GM10248 (cell line): ENCODE measurements around the gene PXMP2.

ENCODE experiments used
- CTCF ChIA-PET: fragments of 300-600 bp; sonication (Branson Sonifier 250); formaldehyde crosslinking; extraction: SDS; loops from one replicate; lab custom pipeline; 2021; ENCODE audit warnings: antibody characterized with exemption; lab: Yijun Ruan, JAX
- POLR2A ChIA-PET: fragments of 350-650 bp; sonication (Branson Sonifier 250); formaldehyde crosslinking; extraction: SDS; loops from one replicate; lab custom pipeline; 2020; ENCODE audit warnings: antibody characterized with exemption; lab: Yijun Ruan, JAX
- DNase-seq: peaks from one replicate; pipeline ENCODE4 v3.0.0; 2012; ENCODE audit errors: extremely low spot score
- TF ChIP-seq, protein P1 (sequence below): IDR thresholded peaks from 2 replicates; pipeline ENCODE4 v1.5.1; 2012; ENCODE audit warnings: mild to moderate bottlenecking, low read depth; ENCODE audit errors: extremely low read depth, missing control alignments, control extremely low read depth

The PXMP2 gene

DNA sequence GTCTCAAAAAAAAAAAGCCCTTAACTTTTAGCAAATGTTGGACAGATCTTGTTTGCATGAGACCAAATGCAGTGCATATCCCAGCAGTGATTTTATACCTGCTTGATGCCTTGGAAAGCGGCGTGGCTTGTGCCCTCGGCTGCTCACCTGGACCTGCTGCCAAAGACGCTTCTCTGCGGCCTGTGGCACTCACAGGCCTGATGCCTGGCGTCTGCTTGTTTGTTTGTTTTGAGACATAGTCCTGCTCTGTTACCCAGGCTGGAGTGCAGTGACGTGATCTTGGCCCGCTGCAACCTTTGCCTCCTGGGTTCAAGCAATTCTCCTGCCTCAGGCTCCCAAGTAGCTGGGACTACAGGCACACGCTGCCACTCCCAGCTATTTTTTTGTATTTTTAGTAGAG lies 28.5 kb downstream of the PXMP2 start:
- DNase-seq, result no peak
- CTCF ChIA-PET, result no interaction called here
- TF ChIP-seq, protein P1, sequence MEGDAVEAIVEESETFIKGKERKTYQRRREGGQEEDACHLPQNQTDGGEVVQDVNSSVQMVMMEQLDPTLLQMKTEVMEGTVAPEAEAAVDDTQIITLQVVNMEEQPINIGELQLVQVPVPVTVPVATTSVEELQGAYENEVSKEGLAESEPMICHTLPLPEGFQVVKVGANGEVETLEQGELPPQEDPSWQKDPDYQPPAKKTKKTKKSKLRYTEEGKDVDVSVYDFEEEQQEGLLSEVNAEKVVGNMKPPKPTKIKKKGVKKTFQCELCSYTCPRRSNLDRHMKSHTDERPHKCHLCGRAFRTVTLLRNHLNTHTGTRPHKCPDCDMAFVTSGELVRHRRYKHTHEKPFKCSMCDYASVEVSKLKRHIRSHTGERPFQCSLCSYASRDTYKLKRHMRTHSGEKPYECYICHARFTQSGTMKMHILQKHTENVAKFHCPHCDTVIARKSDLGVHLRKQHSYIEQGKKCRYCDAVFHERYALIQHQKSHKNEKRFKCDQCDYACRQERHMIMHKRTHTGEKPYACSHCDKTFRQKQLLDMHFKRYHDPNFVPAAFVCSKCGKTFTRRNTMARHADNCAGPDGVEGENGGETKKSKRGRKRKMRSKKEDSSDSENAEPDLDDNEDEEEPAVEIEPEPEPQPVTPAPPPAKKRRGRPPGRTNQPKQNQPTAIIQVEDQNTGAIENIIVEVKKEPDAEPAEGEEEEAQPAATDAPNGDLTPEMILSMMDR, result no peak
- POLR2A ChIA-PET, result interaction anchor here (0.7 kb wide), 1 partner anchor 22 kb away, joined by 3 read pairs; no protein-coding TSS in a partner anchor

- CTCF ChIA-PET, result no interaction called here
- TF ChIP-seq, protein P1, result no peak
- DNase-seq, result no peak
- POLR2A ChIA-PET, result interaction anchor here (0.7 kb wide), 1 partner anchor 22 kb away, joined by 3 read pairs; no protein-coding TSS in a partner anchor
Observed at GRCh38 chr12:132716356-132716755, 29.0 kb downstream of the PXMP2 start.

DNA sequence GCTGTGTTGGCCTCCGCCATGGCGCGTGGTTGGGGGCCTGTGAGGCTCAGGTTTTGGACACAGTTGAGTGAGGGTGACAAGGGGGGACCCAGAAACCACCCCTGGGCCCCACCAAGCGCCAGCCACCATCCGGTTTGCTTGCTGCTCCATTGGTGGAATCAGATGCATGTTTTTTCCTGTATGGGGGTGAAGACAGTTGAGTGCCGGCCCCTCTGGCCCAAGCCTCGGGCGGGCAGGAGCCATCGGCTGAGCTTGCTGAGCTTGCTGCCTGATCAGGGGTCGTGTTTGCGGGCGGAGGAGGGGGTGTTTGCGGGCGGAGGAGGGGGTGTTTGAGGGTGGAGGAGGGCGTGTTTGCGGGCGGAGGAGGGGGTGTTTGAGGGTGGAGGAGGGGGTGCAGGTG lies 29.6 kb downstream of the PXMP2 start:
- no peak for DNase-seq
- CTCF ChIA-PET, result no interaction called here
- POLR2A ChIA-PET, result no interaction called here
- TF ChIP-seq, protein P1, result no peak

DNA sequence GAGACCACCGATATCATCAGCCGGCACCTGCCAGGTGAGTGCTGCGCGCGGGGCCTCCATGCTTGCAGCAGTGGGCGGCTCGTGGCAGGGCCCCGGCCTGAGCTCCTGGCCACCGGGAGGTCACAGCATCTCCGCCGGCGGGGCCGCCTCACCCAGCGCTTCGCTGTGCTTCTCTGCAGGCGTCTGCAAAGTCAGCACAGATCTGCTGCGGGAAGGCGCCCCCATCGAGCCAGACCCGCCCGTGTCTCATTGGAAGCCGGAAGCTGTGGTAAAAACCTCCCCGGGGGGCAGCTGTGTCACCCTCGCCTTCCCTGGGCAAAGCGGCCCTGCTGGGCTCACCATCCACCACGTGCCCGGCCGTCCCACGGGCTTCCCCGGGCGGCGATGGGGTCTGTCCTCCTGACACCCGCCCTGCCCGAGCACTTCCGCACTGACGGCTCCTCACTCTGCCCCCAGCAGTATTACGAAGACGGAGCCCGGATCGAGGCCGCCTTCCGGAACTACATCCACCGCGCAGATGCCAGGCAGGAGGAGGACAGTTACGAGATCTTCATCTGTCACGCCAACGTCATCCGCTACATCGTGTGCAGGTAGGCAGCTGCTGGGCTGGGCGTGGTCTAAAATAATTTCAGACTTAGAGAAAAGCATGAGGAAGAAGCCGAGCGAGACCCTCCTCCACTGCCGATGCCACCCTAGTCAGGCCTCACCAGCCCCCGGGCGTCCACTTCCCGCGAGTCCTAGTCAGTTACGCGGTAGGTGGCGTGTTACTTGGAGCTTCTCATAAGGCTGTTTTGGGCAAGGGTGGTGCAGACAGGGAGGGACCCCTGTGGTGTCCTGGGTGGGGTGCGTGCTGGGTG lies 30.4 kb downstream of the PXMP2 start:
- ChIA-PET CTCF (no interaction called here), POLR2A (no interaction called here)

GRCh38 chr12:132718644-132719043 lies 31.3 kb downstream of the PXMP2 start:
- TF ChIP-seq, protein P1, result no peak
- ChIA-PET CTCF (no interaction called here), POLR2A (no interaction called here)
- DNase-seq, result no peak

More for the DNA sequence above, 30.4 kb downstream of the PXMP2 start:
- TF ChIP-seq, protein P1, result no peak
- no peak for DNase-seq

DNA sequence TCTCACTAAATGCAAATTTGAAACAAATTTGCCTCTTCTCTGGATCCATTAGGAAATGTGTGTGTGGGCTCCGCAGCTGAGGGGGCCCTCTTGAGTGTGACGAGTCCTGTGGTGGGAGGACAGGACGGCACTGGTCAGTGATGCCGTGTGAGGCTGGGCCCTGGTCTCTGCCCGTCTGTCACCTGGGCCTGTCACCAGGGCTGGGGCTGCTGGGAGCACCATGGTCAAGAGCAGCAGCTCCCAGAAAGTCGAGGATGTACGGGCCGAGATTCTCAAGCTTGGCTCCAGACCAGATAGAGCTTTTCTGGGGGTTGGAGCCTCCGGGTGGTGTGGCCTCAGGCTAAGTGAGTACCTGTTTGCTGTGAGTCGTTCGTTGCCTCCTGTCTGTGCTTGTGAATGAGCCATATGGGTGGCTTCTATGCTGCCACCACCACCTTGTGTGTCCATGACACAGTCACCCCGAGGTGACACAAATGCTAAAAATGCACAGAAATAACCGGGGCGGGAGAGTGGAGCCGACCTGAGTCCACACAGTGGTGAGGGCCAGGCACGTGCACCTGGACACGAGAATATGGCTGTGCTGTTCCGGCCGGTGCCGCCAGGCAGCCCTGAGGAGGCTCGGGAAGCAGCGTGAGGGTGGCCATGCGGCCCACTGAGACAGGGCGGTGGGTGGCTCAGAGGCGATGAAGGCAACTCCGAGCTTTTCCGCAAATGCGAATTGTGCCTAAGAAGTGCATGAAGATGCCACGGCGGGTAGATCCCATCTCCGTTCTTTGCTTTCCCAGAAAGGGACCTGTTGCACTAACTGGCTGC lies 32.0 kb downstream of the PXMP2 start:
- POLR2A ChIA-PET, result no interaction called here
- no peak for DNase-seq
- CTCF ChIA-PET, result no interaction called here
- TF ChIP-seq, protein P1, result no peak
